Measurements from ENCODE around the gene PAPPA2.

PAPPA2 gene

GRCh38 chr1:176515310-176515709 lies 52.3 kb downstream of the PAPPA2 start:
- H3K4me2 ChIP-seq (ENCODE audit: low read depth, low read length), result no peak overlapping the region
- no peak overlapping the region for H2AFZ ChIP-seq (ENCODE audit: low read length)
- H3K27ac ChIP-seq (ENCODE audit: low read length), result no peak overlapping the region
- no peaks in the 10 kb centered on the region for H3K4me1 ChIP-seq (ENCODE audit: low read length)
- H3F3A ChIP-seq (ENCODE audit: insufficient read depth, low read length), result no peaks in the 10 kb centered on the region
- H3K79me2 ChIP-seq (ENCODE audit: low read length), result no peaks in the 10 kb centered on the region
- H4K20me1 ChIP-seq (ENCODE audit: insufficient read depth, low read length), result no peaks in the 10 kb centered on the region
- no peak overlapping the region for H3K9ac ChIP-seq (ENCODE audit: low read length)
- no peaks in the 10 kb centered on the region for H3K9me2 ChIP-seq (replicated peaks; ENCODE audit: insufficient read depth, low read length)
- H3K27me3 ChIP-seq (replicated peaks; ENCODE audit: insufficient read depth, low read length), result no peaks in the 10 kb centered on the region
- no peak overlapping the region for H3K4me3 ChIP-seq (ENCODE audit: low read length)
- TF ChIP-seq EZH2 (optimal IDR thresholded peaks at IDR 0.05; ENCODE audit: low read depth, low read length) (no peak), CTCF (IDR thresholded peaks at IDR 0.05; ENCODE audit: low read length) (no peak), EZH2phosphoT487 (IDR thresholded peaks at IDR 0.05; ENCODE audit: low read length) (no peak)
- H3K36me3 ChIP-seq (replicated peaks; ENCODE audit: insufficient read depth, low read length), result no peaks in the 10 kb centered on the region
- no peaks in the 10 kb centered on the region for H3K9me3 ChIP-seq (replicated peaks; ENCODE audit: insufficient read depth, low read length)
- no peak for DNase-seq

- Histone ChIP-seq H3K4me1 (ENCODE audit: low read length) (no peaks in the 10 kb centered on the region), H3K4me3 (ENCODE audit: low read length) (no peak overlapping the region), H3K9me2 (replicated peaks; ENCODE audit: insufficient read depth, low read length) (no peaks in the 10 kb centered on the region), H3K9ac (ENCODE audit: low read length) (no peak overlapping the region), H3K9me3 (replicated peaks; ENCODE audit: insufficient read depth, low read length) (no peaks in the 10 kb centered on the region), H3F3A (ENCODE audit: insufficient read depth, low read length) (no peaks in the 10 kb centered on the region), H4K20me1 (ENCODE audit: insufficient read depth, low read length) (no peaks in the 10 kb centered on the region), H2AFZ (ENCODE audit: low read length) (no peak overlapping the region), H3K27ac (ENCODE audit: low read length) (no peak overlapping the region), H3K79me2 (ENCODE audit: low read length) (no peaks in the 10 kb centered on the region), H3K4me2 (ENCODE audit: low read depth, low read length) (no peak overlapping the region), H3K36me3 (replicated peaks; ENCODE audit: insufficient read depth, low read length) (no peaks in the 10 kb centered on the region), H3K27me3 (replicated peaks; ENCODE audit: insufficient read depth, low read length) (no peaks in the 10 kb centered on the region)
- no peak for DNase-seq
- TF ChIP-seq EZH2phosphoT487 (IDR thresholded peaks at IDR 0.05; ENCODE audit: low read length), result no peak
- TF ChIP-seq CTCF (IDR thresholded peaks at IDR 0.05; ENCODE audit: low read length), result no peak
- no peak for TF ChIP-seq EZH2 (optimal IDR thresholded peaks at IDR 0.05; ENCODE audit: low read depth, low read length)
These were observed 54.5 kb downstream of the PAPPA2 start for GRCh38 chr1:176517484-176517883.

GRCh38 chr1:176521211-176521610 lies 58.2 kb downstream of the PAPPA2 start:
- Histone ChIP-seq H3K9me3 (replicated peaks; ENCODE audit: insufficient read depth, low read length) (no peaks in the 10 kb centered on the region), H3K27me3 (replicated peaks; ENCODE audit: insufficient read depth, low read length) (no peaks in the 10 kb centered on the region), H2AFZ (ENCODE audit: low read length) (no peak overlapping the region), H3K4me1 (ENCODE audit: low read length) (no peaks in the 10 kb centered on the region), H4K20me1 (ENCODE audit: insufficient read depth, low read length) (no peaks in the 10 kb centered on the region), H3K27ac (ENCODE audit: low read length) (no peak overlapping the region), H3K9ac (ENCODE audit: low read length) (no peak overlapping the region), H3K4me3 (ENCODE audit: low read length) (no peak overlapping the region), H3K79me2 (ENCODE audit: low read length) (no peaks in the 10 kb centered on the region), H3F3A (ENCODE audit: insufficient read depth, low read length) (no peaks in the 10 kb centered on the region), H3K36me3 (replicated peaks; ENCODE audit: insufficient read depth, low read length) (no peaks in the 10 kb centered on the region), H3K9me2 (replicated peaks; ENCODE audit: insufficient read depth, low read length) (no peaks in the 10 kb centered on the region), H3K4me2 (ENCODE audit: low read depth, low read length) (no peak overlapping the region)
- no peak for DNase-seq
- TF ChIP-seq EZH2phosphoT487 (IDR thresholded peaks at IDR 0.05; ENCODE audit: low read length), result no peak
- no peak for TF ChIP-seq EZH2 (optimal IDR thresholded peaks at IDR 0.05; ENCODE audit: low read depth, low read length)
- no peak for TF ChIP-seq CTCF (IDR thresholded peaks at IDR 0.05; ENCODE audit: low read length)

All from MM.1S (cell line).